Osteocyte (in vitro differentiated cells): Measurements from ENCODE around the gene RPL35. TPM values are rescaled to one million over a fixed set of nuclear protein-coding genes. Genes with fewer than 3 reads are reported as not detected.

Experiments
- DNase-seq: peaks from one replicate; pipeline ENCODE4 v3.0.0; 2021; ENCODE audit warnings: mixed read lengths; ENCODE audit not compliant: unreplicated experiment; ENCODE audit errors: extremely low spot score
- H3K27ac Mint-ChIP-seq: one replicate; pipeline ENCODE4 v1.8.0; 2021; ENCODE audit warnings: mild to moderate bottlenecking, mixed read lengths; ENCODE audit not compliant: unreplicated experiment
- H3K27me3 Mint-ChIP-seq: one replicate; pipeline ENCODE4 v1.8.0; 2021; ENCODE audit warnings: mixed read lengths; ENCODE audit not compliant: unreplicated experiment
- H3K36me3 Mint-ChIP-seq: one replicate; pipeline ENCODE4 v1.8.0; 2021; ENCODE audit warnings: mixed read lengths; ENCODE audit not compliant: unreplicated experiment
- H3K4me1 Mint-ChIP-seq: one replicate; pipeline ENCODE4 v1.8.0; 2021; ENCODE audit warnings: mixed read lengths; ENCODE audit not compliant: unreplicated experiment
- H3K4me3 Mint-ChIP-seq: one replicate; pipeline ENCODE4 v1.8.0; 2021; ENCODE audit warnings: mild to moderate bottlenecking, moderate library complexity, mixed read lengths; ENCODE audit not compliant: unreplicated experiment
- H3K9me3 Mint-ChIP-seq: one replicate; pipeline ENCODE4 v1.8.0; 2021; ENCODE audit warnings: mixed read lengths; ENCODE audit not compliant: unreplicated experiment
- CTCF ChIP-seq: fragments of 200-600 bp; sonication (generic); IDR thresholded peaks from 2 replicates; pipeline ENCODE4 v1.5.0; 2021; ENCODE audit warnings: antibody characterized with exemption, mild to moderate bottlenecking, moderate library complexity
- total RNA-seq: library from RNA; stranded (reverse); gene quantifications from 2 replicates; pipeline ENCODE4 v1.2.1, GENCODE V29; 2021

The RPL35 gene
- total RNA-seq, 1 donor from 2014 or later: 912 TPM

GRCh38 chr9:124882231-124882630 lies 20.5 kb upstream of the RPL35 start:
- no peak for TF ChIP-seq CTCF
- no peaks in the 10 kb centered on the region for H3K4me1 Mint-ChIP-seq
- H3K9me3 Mint-ChIP-seq: no peaks in the 10 kb centered on the region
- no peak overlapping the region for H3K4me3 Mint-ChIP-seq
- H3K27me3 Mint-ChIP-seq: no peaks in the 10 kb centered on the region
- peaks cover 40% of the 10 kb centered on the region for H3K36me3 Mint-ChIP-seq
- no peak overlapping the region for H3K27ac Mint-ChIP-seq
- no peak for DNase-seq

GRCh38 chr9:124881138-124881743 lies 19.5 kb upstream of the RPL35 start:
- no peak for TF ChIP-seq CTCF
- no peaks in the 10 kb centered on the region for H3K4me1 Mint-ChIP-seq
- H3K4me3 Mint-ChIP-seq: no peak overlapping the region
- H3K9me3 Mint-ChIP-seq: no peaks in the 10 kb centered on the region
- no peak overlapping the region for H3K27ac Mint-ChIP-seq
- H3K27me3 Mint-ChIP-seq: no peaks in the 10 kb centered on the region
- peaks cover 38% of the 10 kb centered on the region for H3K36me3 Mint-ChIP-seq
- no peak for DNase-seq

DNA sequence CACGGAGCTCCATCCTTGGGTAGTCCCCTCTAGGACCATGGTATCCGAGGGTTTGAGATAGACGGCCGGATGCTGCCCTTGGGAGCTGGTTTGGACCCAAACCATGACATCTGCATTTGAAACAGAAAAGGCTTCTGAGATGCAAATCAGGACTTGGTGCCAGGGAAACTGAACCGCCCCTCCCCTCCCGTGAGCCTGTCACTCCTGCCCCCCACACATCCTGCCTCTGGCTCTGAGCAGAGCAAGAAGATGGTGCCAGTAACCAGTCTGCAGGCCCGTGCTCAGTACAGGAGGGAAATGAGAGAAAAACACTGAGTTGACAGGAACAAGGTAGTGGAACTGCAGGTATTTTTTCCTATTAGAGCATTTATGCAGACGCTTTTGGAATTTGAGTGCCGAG lies 18.7 kb upstream of the RPL35 start:
- no peak overlapping the region for H3K27ac Mint-ChIP-seq
- no peaks in the 10 kb centered on the region for H3K27me3 Mint-ChIP-seq
- no peak overlapping the region for H3K4me3 Mint-ChIP-seq
- H3K36me3 Mint-ChIP-seq: peaks cover 31% of the 10 kb centered on the region
- no peaks in the 10 kb centered on the region for H3K4me1 Mint-ChIP-seq
- no peaks in the 10 kb centered on the region for H3K9me3 Mint-ChIP-seq
- no peak for TF ChIP-seq CTCF
- DNase-seq: no peak

DNA sequence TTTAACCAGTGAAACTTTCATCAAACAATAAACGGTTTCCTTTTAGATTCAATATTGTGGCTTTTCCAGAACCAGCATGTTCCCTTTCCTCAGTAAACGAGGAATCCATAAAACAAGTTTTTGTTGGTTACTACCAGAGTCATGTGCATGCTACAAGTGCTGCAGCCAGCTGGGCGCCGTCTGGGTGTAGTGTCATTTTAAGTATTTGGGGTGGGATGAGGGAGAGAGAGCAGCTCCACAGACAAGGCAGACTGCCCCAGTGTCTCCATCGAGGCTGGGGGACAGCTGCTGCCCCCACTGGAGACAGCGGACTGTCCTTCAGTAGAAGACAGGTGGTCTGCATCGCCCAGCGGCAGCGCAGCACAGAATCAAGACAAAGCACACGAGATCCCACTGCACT lies 17.5 kb upstream of the RPL35 start:
- H3K27ac Mint-ChIP-seq: no peak overlapping the region
- no peaks in the 10 kb centered on the region for H3K27me3 Mint-ChIP-seq
- H3K4me3 Mint-ChIP-seq: no peak overlapping the region
- H3K4me1 Mint-ChIP-seq: no peaks in the 10 kb centered on the region
- DNase-seq: no peak
- H3K36me3 Mint-ChIP-seq: peaks cover 24% of the 10 kb centered on the region
- no peaks in the 10 kb centered on the region for H3K9me3 Mint-ChIP-seq
- TF ChIP-seq CTCF: no peak

DNA sequence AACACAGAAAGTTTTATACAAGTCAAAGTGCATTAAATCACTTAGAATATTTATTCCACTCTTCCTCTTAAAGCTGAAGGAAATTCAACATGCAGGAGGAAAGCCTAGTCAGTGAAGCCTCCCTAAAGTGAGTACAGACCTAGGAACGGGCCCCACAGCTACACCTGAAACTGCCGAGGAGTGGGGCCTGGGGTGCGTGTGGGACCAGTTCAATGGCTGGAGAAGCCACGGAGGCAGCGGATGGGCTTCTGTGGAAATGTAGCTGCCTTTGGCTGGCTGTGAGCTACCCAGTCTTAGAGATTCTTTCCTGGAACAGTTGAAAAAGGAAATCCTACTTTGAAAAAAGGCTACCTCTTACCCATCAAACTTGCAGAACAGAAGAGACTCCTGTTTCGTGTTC lies 16.8 kb upstream of the RPL35 start:
- no peaks in the 10 kb centered on the region for H3K4me1 Mint-ChIP-seq
- H3K9me3 Mint-ChIP-seq: no peaks in the 10 kb centered on the region
- no peak overlapping the region for H3K4me3 Mint-ChIP-seq
- peaks cover 21% of the 10 kb centered on the region for H3K36me3 Mint-ChIP-seq
- no peak for DNase-seq
- no peak overlapping the region for H3K27ac Mint-ChIP-seq
- no peaks in the 10 kb centered on the region for H3K27me3 Mint-ChIP-seq
- TF ChIP-seq CTCF: no peak
